22Rv1 (cell line): ENCODE data around the gene PHTF2.

Experiments
- H3K27ac ChIP-seq: fragments of 450-650 bp; 2 replicates; pipeline ENCODE4 v1.5.1; 2017
- CTCF ChIP-seq: fragments of 450-650 bp; IDR thresholded peaks from 2 replicates; pipeline ENCODE4 v1.5.1; 2017; ENCODE audit warnings: mild to moderate bottlenecking
- ZFX ChIP-seq: fragments of 450-650 bp; IDR thresholded peaks from 2 replicates; pipeline ENCODE4 v1.6.1; 2017; ENCODE audit warnings: antibody characterized with exemption, borderline replicate concordance

The PHTF2 gene

GRCh38 chr7:77877791-77878190 is 79.2 kb downstream of the PHTF2 start:
- TF ChIP-seq ZFX = no peak
- no peak for TF ChIP-seq CTCF
- no peak overlapping the region for H3K27ac ChIP-seq

DNA sequence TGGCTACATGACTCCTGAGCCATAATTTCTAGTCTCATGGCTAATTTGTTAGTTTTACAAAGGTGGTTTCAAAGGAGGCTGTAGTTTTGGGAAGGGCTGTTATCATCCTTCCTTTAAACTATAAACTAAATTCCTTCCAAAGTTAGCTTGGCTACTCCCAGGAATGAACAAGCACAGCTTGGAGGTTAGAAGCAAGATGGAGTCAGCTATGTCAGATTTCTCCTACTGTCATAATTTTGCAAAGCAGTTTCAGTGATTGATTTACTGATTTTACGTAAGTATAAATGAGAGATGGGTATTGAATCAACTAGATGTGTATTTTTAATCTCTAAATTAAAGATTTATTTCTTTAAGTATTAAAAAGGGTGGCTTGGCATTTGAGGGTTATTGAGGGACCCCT is 79.9 kb downstream of the PHTF2 start:
- H3K27ac ChIP-seq = no peak overlapping the region
- TF ChIP-seq ZFX (no peak), CTCF (no peak)

DNA sequence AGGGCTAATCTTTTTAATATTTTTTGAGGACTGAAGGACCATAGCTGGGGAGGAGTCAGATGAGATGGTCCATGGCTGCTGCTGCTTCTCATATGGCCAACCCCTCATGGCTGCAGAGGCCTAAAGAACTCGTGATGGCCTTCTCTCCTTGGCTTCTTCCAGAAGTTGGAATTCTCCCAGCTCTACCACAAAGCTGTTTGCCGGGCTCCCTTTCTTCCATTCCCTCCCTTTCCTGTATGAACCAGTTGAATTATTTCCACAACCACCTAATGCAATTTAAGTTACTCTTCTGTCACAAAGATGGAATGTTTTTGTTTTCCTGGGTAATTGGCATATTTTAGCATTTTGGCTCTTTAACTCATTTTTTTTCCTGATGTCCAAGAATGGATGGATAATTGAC is 80.7 kb downstream of the PHTF2 start:
- TF ChIP-seq ZFX = no peak
- no peak for TF ChIP-seq CTCF
- no peak overlapping the region for H3K27ac ChIP-seq

DNA sequence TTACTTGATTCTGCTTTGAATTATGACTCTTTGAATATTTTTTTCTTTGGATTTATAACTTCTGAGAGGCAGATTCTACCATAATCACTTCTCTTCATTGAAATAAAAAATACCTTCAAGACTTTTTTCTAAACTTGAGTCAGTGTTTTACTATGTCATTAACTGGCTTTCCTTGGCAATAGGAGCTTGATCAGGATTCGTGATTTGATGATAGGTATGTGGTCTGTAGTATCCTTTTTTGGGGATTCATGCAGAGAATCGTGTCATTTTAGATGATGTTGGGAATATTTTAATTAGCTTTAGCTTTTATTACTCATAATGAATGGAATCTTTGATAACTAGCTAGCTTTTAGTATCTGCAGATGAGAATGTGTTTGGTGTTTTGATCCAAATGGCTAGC is 83.3 kb downstream of the PHTF2 start:
- no peak for TF ChIP-seq ZFX
- TF ChIP-seq CTCF = no peak
- no peak overlapping the region for H3K27ac ChIP-seq

GRCh38 chr7:77885155-77885554 is 86.6 kb downstream of the PHTF2 start:
- no peak overlapping the region for H3K27ac ChIP-seq
- no peak for TF ChIP-seq CTCF
- TF ChIP-seq ZFX = no peak

GRCh38 chr7:77887567-77887966 is 89.0 kb downstream of the PHTF2 start:
- H3K27ac ChIP-seq = no peak overlapping the region
- TF ChIP-seq CTCF (no peak), ZFX (no peak)

- no peak overlapping the region for H3K27ac ChIP-seq
- no peak for TF ChIP-seq ZFX
- no peak for TF ChIP-seq CTCF
Observed at GRCh38 chr7:77888998-77889397, 90.4 kb downstream of the PHTF2 start.
